ENCODE results near the gene CDCA4.
A peak's percentile ranks its signal among the peaks of the same experiment; 100 is the strongest.

Gene CDCA4

GRCh38 chr14:105019861-105020814 lies 745 bp downstream of the CDCA4 start:
- no peak for TF ChIP-seq ZNF274 (IDR thresholded peaks at IDR 0.05; ENCODE audit: low read depth, low read length)

GRCh38 chr14:105018414-105018813 lies 2.5 kb downstream of the CDCA4 start:
- H3K4me3 ChIP-seq (ENCODE audit: low read length): no peak overlapping the region; the same call in 1 of the 2 replicates

More at GRCh38 chr14:105019861-105020814, 745 bp downstream of the CDCA4 start:
- peak overlapping the region; percentile 92 for H3K4me3 ChIP-seq (ENCODE audit: low read length)

GRCh38 chr14:105015905-105016304 lies 5.0 kb downstream of the CDCA4 start:
- TF ChIP-seq ZNF274 (IDR thresholded peaks at IDR 0.05; ENCODE audit: low read depth, low read length): no peak
- no peak overlapping the region for H3K4me3 ChIP-seq (ENCODE audit: low read length)

More at GRCh38 chr14:105018414-105018813, 2.5 kb downstream of the CDCA4 start:
- TF ChIP-seq ZNF274 (IDR thresholded peaks at IDR 0.05; ENCODE audit: low read depth, low read length): no peak

- H3K4me3 ChIP-seq (ENCODE audit: low read length): no peak overlapping the region
- no peak for TF ChIP-seq ZNF274 (IDR thresholded peaks at IDR 0.05; ENCODE audit: low read depth, low read length)
Measured at GRCh38 chr14:105015242-105015641, 5.6 kb downstream of the CDCA4 start.

- no peak overlapping the region for H3K4me3 ChIP-seq (ENCODE audit: low read length)
- TF ChIP-seq ZNF274 (IDR thresholded peaks at IDR 0.05; ENCODE audit: low read depth, low read length): no peak
Measured at GRCh38 chr14:105014631-105015030, 6.3 kb downstream of the CDCA4 start.

DNA sequence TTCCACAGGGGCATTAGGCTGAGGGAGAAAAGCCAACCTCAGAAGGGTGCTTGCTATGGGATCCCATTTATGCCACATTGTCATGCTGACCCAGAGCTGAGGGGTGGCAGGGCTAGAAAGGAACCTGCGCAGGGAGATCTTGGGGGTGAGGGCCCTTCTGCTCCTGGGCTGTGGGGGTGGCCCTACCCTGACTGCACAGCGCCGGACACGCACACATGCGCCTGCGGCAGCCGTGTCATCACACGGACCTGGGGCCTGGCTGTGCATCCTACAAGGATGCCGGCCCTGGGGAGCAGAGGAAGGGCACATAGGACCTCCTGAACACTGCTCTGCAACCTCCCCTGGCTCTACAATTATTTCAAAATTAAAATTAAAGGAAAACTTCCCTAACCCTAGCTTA lies 6.9 kb downstream of the CDCA4 start:
- no peak for TF ChIP-seq ZNF274 (IDR thresholded peaks at IDR 0.05; ENCODE audit: low read depth, low read length)
- no peak overlapping the region for H3K4me3 ChIP-seq (ENCODE audit: low read length)

DNA sequence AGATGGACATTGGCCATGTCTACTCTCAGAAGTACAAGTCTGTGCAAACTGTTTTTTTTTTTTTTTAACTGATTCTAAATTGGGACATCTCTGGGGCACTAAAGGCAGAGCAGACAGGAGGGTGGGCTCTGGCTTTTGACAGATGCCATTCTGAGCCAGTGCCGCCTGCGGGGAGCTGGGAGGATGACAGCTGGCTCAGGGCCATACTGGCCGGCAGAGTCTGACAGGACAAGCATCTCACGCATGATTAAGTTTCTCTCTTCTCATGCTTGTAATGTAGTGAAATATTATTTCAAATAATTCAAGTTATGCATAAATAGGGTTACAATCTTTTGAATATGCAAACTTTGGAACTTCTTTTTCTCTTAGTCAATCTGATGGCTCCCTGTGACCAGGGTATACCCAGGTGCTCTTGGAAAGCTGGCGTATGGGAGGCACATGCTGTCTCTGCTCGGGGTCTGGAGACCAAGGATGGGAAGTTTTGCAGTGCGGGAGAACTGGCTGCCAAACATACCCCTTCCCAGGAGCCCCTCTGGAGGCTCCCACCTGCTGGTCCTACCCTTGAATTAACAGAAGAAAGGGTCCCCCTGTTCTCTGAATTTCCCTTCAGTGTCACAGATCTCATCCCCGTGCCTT lies 7.6 kb downstream of the CDCA4 start:
- H3K4me3 ChIP-seq (ENCODE audit: low read length): no peak overlapping the region

GRCh38 chr14:105012171-105012985 lies 8.5 kb downstream of the CDCA4 start:
- TF ChIP-seq ZNF274 (IDR thresholded peaks at IDR 0.05; ENCODE audit: low read depth, low read length): no peak

More for the DNA sequence above, 7.6 kb downstream of the CDCA4 start:
- no peak for TF ChIP-seq ZNF274 (IDR thresholded peaks at IDR 0.05; ENCODE audit: low read depth, low read length)

DNA sequence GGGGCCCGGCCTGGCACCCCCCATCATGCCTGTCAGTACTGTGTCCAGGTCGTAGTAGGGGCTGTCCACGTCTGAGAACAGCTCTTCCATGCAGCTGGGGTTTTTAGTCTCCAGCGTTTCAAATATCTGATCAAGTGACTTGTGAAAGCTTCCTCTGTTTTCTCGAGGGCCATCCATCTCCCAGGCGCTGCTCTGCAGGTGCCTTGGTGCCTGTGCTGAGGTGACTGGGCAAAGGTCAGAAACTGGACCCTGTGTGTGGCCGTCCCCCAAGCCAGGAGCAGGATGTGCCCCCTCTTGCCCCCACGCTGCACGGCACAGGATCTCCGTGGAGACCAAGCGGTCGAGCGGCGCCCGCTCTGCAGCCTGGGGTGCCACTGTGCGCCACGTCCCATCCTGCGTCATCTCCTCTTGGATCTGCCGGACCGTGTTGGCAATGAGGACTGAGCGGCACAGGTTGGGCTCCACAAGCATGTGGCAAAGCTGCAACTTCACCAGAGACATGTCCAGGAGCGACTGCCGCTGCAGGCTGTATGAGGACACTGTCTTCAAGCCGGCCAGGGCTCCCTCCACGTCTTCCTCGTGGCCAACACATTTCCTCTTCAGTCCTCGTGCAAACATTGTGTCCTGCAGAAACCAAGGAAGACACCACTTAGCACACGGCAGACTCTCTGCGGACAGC lies 9.4 kb downstream of the CDCA4 start:
- H3K4me3 ChIP-seq (ENCODE audit: low read length): no peak overlapping the region
- TF ChIP-seq ZNF274 (IDR thresholded peaks at IDR 0.05; ENCODE audit: low read depth, low read length): no peak

More at GRCh38 chr14:105012171-105012985, 8.5 kb downstream of the CDCA4 start:
- no peak overlapping the region for H3K4me3 ChIP-seq (ENCODE audit: low read length)

DNA sequence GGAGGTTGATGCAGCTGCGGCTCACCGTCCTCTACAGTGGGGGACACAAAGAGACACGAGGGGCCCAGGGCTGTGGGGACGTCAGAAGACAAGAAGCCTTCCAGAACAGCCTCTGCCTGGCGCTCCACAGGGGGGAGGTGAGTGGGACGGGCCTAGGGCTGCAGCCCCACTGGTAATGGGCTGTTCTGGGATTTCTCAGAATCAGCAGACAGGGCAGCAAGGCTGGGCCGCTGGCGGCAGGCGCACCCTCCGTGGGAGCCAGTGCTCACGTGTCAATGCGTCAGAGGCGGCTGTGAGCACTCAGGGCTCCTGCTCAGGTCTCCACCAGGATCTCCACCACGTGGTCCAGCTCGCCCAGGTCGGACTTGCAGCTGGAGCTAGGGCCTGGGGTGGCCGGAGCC lies 10.0 kb downstream of the CDCA4 start:
- no peak for TF ChIP-seq ZNF274 (IDR thresholded peaks at IDR 0.05; ENCODE audit: low read depth, low read length)
- no peak overlapping the region for H3K4me3 ChIP-seq (ENCODE audit: low read length)

DNA sequence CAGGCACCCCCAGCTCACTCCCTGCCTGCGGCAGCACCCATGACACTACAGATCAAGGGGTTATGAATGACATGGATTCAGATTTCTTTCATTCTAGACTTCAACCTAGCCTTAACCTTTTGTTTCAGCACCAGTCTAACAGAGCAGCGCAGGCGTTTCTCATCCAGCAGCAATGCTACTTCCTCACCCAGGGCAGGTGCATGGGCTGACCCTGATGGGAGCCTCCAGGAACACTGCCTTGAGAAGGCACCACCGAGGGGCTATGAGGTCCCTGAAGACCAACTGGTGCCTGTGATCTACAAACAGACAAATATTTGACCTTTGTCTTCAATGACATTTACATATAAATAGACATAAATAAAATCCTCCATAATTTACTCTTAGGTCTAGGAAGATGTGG lies 10.8 kb downstream of the CDCA4 start:
- H3K4me3 ChIP-seq (ENCODE audit: low read length): no peak overlapping the region
- no peak for TF ChIP-seq ZNF274 (IDR thresholded peaks at IDR 0.05; ENCODE audit: low read depth, low read length)

GRCh38 chr14:105007593-105008264 lies 13.2 kb downstream of the CDCA4 start:
- no peak overlapping the region for H3K4me3 ChIP-seq (ENCODE audit: low read length)
- no peak for TF ChIP-seq ZNF274 (IDR thresholded peaks at IDR 0.05; ENCODE audit: low read depth, low read length)
